ENCODE measurements around the gene MEF2C. TPM values are rescaled to one million over a fixed set of nuclear protein-coding genes. Genes with fewer than 3 reads are reported as not detected.
"Not testable (repeated sequence)": the region's sequence is repeated elsewhere in the genome, so short reads cannot be mapped to it uniquely, and the experiment has no call there.

Gene MEF2C
- under 1 TPM; 0.13 to 0.53 TPM for total RNA-seq

GRCh38 chr5:88883059-88883835, at the start of gene MEF2C:
Gene MEF2C (minus strand): TSS chr5:88883184. CDS start chr5:88823788, 59,396 bp downstream.
- no peaks in the 10 kb centered on the region for H3K9me3 Mint-ChIP-seq (ENCODE audit: insufficient read depth)
- H3K36me3 Mint-ChIP-seq (ENCODE audit: low read depth): no peaks in the 10 kb centered on the region
- DNase-seq (peak; percentile 32), ATAC-seq (peak; percentile 68)
- ChIA-PET CTCF (interaction anchor here (1.6 kb wide), 1 partner anchor 155 kb away, joined by 3 read pairs; no protein-coding TSS in a partner anchor), POLR2A (interaction anchor here (0.6 kb wide), 1 partner anchor 42 kb away, joined by 4 read pairs; no protein-coding TSS in a partner anchor)
- H3K27ac Mint-ChIP-seq: no peak within 1 kb of the TSS
- H3K27me3 Mint-ChIP-seq (ENCODE audit: low read depth): peaks cover 54% of the 10 kb centered on the region
- H3K4me1 Mint-ChIP-seq (ENCODE audit: low read depth): peaks cover 22% of the 10 kb centered on the region
- peak within 1 kb of the TSS; percentile 76 for H3K4me3 Mint-ChIP-seq

- H3K4me3 Mint-ChIP-seq: no peak overlapping the region
- DNase-seq (no peak), ATAC-seq (no peak)
- ChIA-PET POLR2A (no interaction called here), CTCF (no interaction called here)
- no peaks in the 10 kb centered on the region for H3K36me3 Mint-ChIP-seq (ENCODE audit: low read depth)
- no peak overlapping the region for H3K27ac Mint-ChIP-seq
- H3K9me3 Mint-ChIP-seq (ENCODE audit: insufficient read depth): no peaks in the 10 kb centered on the region
- no peaks in the 10 kb centered on the region for H3K4me1 Mint-ChIP-seq (ENCODE audit: low read depth)
- peaks cover 2% of the 10 kb centered on the region for H3K27me3 Mint-ChIP-seq (ENCODE audit: low read depth)
These were observed 49.6 kb upstream of the MEF2C start for GRCh38 chr5:88932541-88932940.

DNA sequence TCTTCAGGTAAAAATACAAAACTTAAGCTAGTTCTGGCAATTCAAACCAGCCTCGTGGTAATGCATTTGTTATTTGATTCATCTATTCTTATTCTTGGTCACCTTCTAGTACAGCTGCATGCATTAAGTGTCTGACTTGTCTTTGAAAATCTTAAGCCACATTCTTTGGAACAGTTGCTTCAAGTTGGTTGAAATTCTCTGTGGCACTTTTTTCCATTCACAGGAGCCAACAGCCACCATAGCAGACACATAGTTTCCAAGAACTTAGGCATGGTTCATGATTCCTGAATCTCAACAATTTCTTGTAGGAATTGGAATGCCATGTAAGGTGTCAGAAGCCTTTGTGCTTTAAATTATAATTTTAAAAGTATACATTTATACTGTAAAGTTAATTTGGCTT, 47.4 kb upstream of the MEF2C start:
- Mint-ChIP-seq H3K36me3 (ENCODE audit: low read depth) (no peaks in the 10 kb centered on the region), H3K27me3 (ENCODE audit: low read depth) (no peaks in the 10 kb centered on the region)
- no peak for ATAC-seq

DNA sequence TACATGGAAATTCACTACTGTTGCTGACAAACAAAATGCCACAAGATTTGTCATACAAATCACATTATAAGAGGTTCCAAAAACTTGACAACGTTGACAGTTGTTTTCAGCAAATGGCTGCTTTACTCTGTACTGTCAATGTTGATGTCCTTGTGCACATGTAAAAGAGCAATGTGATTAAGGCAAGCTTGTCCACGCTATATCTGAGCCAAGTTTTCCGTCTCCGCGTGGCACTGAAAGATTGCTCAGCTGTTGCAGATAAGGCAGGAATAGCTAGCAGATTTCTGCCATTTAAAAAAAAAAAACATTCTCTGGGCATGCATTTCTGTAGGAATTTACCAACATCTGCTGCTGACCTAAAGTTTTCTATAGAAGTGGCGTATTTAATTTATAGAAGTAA, 46.4 kb upstream of the MEF2C start:
- no peaks in the 10 kb centered on the region for H3K27me3 Mint-ChIP-seq (ENCODE audit: low read depth)
- ATAC-seq (no peak), DNase-seq (no peak)
- no peaks in the 10 kb centered on the region for H3K36me3 Mint-ChIP-seq (ENCODE audit: low read depth)
- H3K9me3 Mint-ChIP-seq (ENCODE audit: insufficient read depth): no peaks in the 10 kb centered on the region
- no peak overlapping the region for H3K27ac Mint-ChIP-seq
- no peaks in the 10 kb centered on the region for H3K4me1 Mint-ChIP-seq (ENCODE audit: low read depth)
- ChIA-PET CTCF (no interaction called here), POLR2A (no interaction called here)
- H3K4me3 Mint-ChIP-seq: no peak overlapping the region

More for the DNA sequence above, 47.4 kb upstream of the MEF2C start:
- Mint-ChIP-seq H3K4me3 (no peak overlapping the region), H3K27ac (no peak overlapping the region), H3K4me1 (ENCODE audit: low read depth) (no peaks in the 10 kb centered on the region), H3K9me3 (ENCODE audit: insufficient read depth) (no peaks in the 10 kb centered on the region)
- CTCF ChIA-PET: no interaction called here
- DNase-seq: no peak
- POLR2A ChIA-PET: no interaction called here

DNA sequence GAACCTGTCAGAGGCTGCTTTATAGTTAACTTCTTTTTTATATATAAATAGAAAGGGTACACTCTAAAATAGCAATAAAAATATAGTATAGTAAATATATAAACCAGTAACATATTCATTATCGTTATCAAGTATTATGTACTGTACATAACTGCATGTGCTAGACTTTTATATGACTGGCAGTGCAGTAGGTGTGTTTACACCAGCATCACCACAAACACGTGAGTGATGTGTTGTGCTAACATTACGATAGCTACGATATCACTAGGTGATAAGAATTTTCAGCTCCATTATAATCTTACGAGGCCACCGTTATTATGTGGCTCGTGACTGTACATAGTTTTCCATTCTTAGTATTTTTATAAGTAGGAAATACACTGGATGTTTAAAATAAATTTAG, 43.8 kb upstream of the MEF2C start:
- no peak for ATAC-seq
- Mint-ChIP-seq H3K4me3 (no peak overlapping the region), H3K27ac (no peak overlapping the region), H3K9me3 (ENCODE audit: insufficient read depth) (no peaks in the 10 kb centered on the region), H3K4me1 (ENCODE audit: low read depth) (no peaks in the 10 kb centered on the region), H3K36me3 (ENCODE audit: low read depth) (no peaks in the 10 kb centered on the region), H3K27me3 (ENCODE audit: low read depth) (no peaks in the 10 kb centered on the region)
- POLR2A ChIA-PET: no interaction called here
- CTCF ChIA-PET: no interaction called here
- DNase-seq: no peak

GRCh38 chr5:88925692-88926490, 42.9 kb upstream of the MEF2C start:
- Mint-ChIP-seq H3K27me3 (ENCODE audit: low read depth) (no peaks in the 10 kb centered on the region), H3K36me3 (ENCODE audit: low read depth) (no peaks in the 10 kb centered on the region), H3K27ac (no peak overlapping the region), H3K9me3 (ENCODE audit: insufficient read depth) (no peaks in the 10 kb centered on the region), H3K4me3 (no peak overlapping the region), H3K4me1 (ENCODE audit: low read depth) (no peaks in the 10 kb centered on the region)
- ATAC-seq (no peak), DNase-seq (no peak)
- CTCF ChIA-PET: no interaction called here
- POLR2A ChIA-PET: no interaction called here

GRCh38 chr5:88924330-88924657, 41.3 kb upstream of the MEF2C start:
- H3K9me3 Mint-ChIP-seq (ENCODE audit: insufficient read depth): no peaks in the 10 kb centered on the region
- DNase-seq: no peak
- ATAC-seq: no peak
- no peak overlapping the region for H3K27ac Mint-ChIP-seq
- ChIA-PET POLR2A (no interaction called here), CTCF (no interaction called here)
- no peaks in the 10 kb centered on the region for H3K4me1 Mint-ChIP-seq (ENCODE audit: low read depth)
- no peak overlapping the region for H3K4me3 Mint-ChIP-seq
- H3K36me3 Mint-ChIP-seq (ENCODE audit: low read depth): no peaks in the 10 kb centered on the region
- H3K27me3 Mint-ChIP-seq (ENCODE audit: low read depth): no peaks in the 10 kb centered on the region

- ATAC-seq (no peak), DNase-seq (no peak)
- ChIA-PET CTCF (no interaction called here), POLR2A (no interaction called here)
- no peak overlapping the region for H3K4me3 Mint-ChIP-seq
- no peaks in the 10 kb centered on the region for H3K9me3 Mint-ChIP-seq (ENCODE audit: insufficient read depth)
- no peaks in the 10 kb centered on the region for H3K27me3 Mint-ChIP-seq (ENCODE audit: low read depth)
- no peaks in the 10 kb centered on the region for H3K36me3 Mint-ChIP-seq (ENCODE audit: low read depth)
- H3K27ac Mint-ChIP-seq: no peak overlapping the region
- no peaks in the 10 kb centered on the region for H3K4me1 Mint-ChIP-seq (ENCODE audit: low read depth)
These were observed 40.8 kb upstream of the MEF2C start for GRCh38 chr5:88923623-88924329.

DNA sequence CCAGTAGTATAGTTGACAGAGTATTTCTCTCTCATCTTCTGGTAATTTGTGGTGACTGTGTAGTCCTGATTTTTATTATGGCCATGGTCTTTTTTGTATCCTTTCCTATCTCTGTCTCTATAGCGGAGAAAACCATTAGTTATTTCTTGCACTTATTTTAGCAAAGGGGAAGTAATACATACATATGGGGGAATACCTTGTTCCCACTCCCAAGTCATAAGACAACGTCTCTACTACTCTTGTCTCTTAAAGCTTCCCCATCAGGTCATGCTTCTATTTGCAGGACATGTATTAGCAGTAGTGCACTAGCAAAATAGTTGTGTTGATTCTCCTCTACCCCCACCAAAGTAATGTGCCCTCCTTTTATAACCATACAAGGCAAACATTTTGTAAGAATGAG, 29.8 kb upstream of the MEF2C start:
- H3K4me1 Mint-ChIP-seq (ENCODE audit: low read depth); H3K9me3 Mint-ChIP-seq (ENCODE audit: insufficient read depth); CTCF ChIA-PET; H3K4me3 Mint-ChIP-seq; H3K27me3 Mint-ChIP-seq (ENCODE audit: low read depth); DNase-seq; H3K27ac Mint-ChIP-seq; ATAC-seq; POLR2A ChIA-PET; H3K36me3 Mint-ChIP-seq (ENCODE audit: low read depth): not testable (repeated sequence)

DNA sequence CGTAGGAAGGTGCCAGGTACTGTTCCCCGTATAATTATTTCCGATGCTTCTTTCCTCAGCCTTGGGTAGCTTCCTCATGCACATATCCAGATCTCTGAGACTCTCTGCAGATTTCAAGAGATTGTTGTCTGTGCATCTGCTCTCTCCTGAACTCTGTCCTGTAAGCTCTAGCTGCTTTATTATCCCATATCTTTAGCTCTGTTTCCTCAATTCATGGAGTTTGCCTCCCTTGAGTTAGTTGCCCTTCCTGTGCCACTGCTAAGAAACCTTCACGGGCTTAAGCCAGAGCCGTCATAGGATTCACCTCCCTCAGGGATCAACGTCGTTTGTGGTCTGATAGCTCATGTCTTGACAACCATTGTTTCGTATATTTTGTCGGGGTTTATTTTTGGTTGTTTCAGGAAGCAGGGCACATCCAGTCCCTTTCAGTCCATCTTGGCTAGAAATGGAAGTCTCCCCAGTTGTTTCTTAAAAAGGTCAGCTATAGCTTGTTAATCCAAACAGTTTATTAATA, 28.1 kb upstream of the MEF2C start:
- CTCF ChIA-PET; H3K4me1 Mint-ChIP-seq (ENCODE audit: low read depth); H3K36me3 Mint-ChIP-seq (ENCODE audit: low read depth); POLR2A ChIA-PET; H3K9me3 Mint-ChIP-seq (ENCODE audit: insufficient read depth); H3K27me3 Mint-ChIP-seq (ENCODE audit: low read depth); ATAC-seq; DNase-seq; H3K27ac Mint-ChIP-seq; H3K4me3 Mint-ChIP-seq: not testable (repeated sequence)

DNA sequence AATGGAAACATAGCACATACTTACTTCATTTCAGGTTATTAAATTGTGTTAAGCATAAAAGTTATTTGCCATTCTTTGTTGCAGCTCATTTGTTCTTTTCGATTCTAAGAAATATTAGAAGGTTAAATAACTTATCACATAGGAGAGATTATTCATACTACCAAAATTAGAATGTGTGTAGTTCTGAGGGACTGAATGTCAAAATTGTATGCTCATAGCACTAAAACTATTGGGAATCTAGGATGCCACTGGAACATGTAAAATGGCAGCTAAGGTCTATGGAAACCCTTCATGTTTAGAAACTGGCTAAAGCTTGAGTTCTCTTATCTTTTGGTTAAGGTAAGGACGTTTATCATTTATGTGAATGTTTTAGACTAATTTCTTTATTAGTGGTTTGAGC, 21.5 kb upstream of the MEF2C start:
- H3K27me3 Mint-ChIP-seq (ENCODE audit: low read depth); ATAC-seq; H3K36me3 Mint-ChIP-seq (ENCODE audit: low read depth); CTCF ChIA-PET; POLR2A ChIA-PET; H3K4me1 Mint-ChIP-seq (ENCODE audit: low read depth); H3K9me3 Mint-ChIP-seq (ENCODE audit: insufficient read depth); H3K27ac Mint-ChIP-seq; H3K4me3 Mint-ChIP-seq; DNase-seq: not testable (repeated sequence)

GRCh38 chr5:88903966-88904365, 21.0 kb upstream of the MEF2C start:
- H3K9me3 Mint-ChIP-seq (ENCODE audit: insufficient read depth); ATAC-seq; DNase-seq; H3K4me3 Mint-ChIP-seq; H3K4me1 Mint-ChIP-seq (ENCODE audit: low read depth); POLR2A ChIA-PET; H3K27me3 Mint-ChIP-seq (ENCODE audit: low read depth); H3K27ac Mint-ChIP-seq; CTCF ChIA-PET; H3K36me3 Mint-ChIP-seq (ENCODE audit: low read depth): not testable (repeated sequence)

All from activated CD8-positive, alpha-beta T cell treated with anti-CD3 and anti-CD28 coated beads, Interleukin-2, amount 10 ng/mL, durations not matched to agents 7 days and 5 days (primary cell).